HAP-1 (cell line): Measurements from ENCODE around the gene VWC2L.

Source experiments
- DNase-seq, 2 experiments: peaks; one replicate each; pipeline ENCODE4 v3.0.0-alpha.2; 2016 to 2020; ENCODE audit warnings: low spot score in 2 of 2
- H3K27me3 ChIP-seq: fragments of 250-450 bp; sonication (Bioruptor Pico); 2 replicates; pipeline ENCODE4 v1.5.1; 2020; ENCODE audit warnings: low read depth, mild to moderate bottlenecking, moderate library complexity
- H3K36me3 ChIP-seq: fragments of 250-450 bp; sonication (Bioruptor Pico); replicated peaks from 2 replicates; pipeline ENCODE4 v1.5.1; 2020; ENCODE audit warnings: mild to moderate bottlenecking
- H3K4me1 ChIP-seq: fragments of 250-450 bp; sonication (Bioruptor Pico); 2 replicates; pipeline ENCODE4 v1.5.1; 2020; ENCODE audit warnings: mild to moderate bottlenecking
- H3K4me3 ChIP-seq: fragments of 250-450 bp; sonication (Bioruptor Pico); 2 replicates; pipeline ENCODE4 v1.5.1; 2020; ENCODE audit warnings: mild to moderate bottlenecking, moderate library complexity
- H3K9me3 ChIP-seq: fragments of 250-450 bp; sonication (Bioruptor Pico); 2 replicates; pipeline ENCODE4 v1.5.1; 2020; ENCODE audit warnings: mild to moderate bottlenecking, moderate library complexity
- in situ Hi-C: fragments of 300-500 bp; cut with MboI; formaldehyde crosslinking; loops from 3 replicates; pipeline ENCODE4 v1.14.3; 2020; ENCODE audit warnings: low sequenced_read_pairs, inconsistent platforms, mixed read lengths

VWC2L gene

GRCh38 chr2:214484239-214484638 lies 73.4 kb downstream of the VWC2L start:
- in situ Hi-C loops: no loop called here
- H3K4me1 ChIP-seq: no peaks in the 10 kb centered on the region
- DNase-seq: no peak

GRCh38 chr2:214484701-214485100 lies 73.8 kb downstream of the VWC2L start:
- in situ Hi-C loops: no loop called here
- H3K27me3 ChIP-seq: no peaks in the 10 kb centered on the region
- DNase-seq: no peak

More at GRCh38 chr2:214484239-214484638, 73.4 kb downstream of the VWC2L start:
- Histone ChIP-seq H3K4me3 (no peak overlapping the region), H3K27me3 (no peaks in the 10 kb centered on the region), H3K36me3 (no peaks in the 10 kb centered on the region), H3K9me3 (no peaks in the 10 kb centered on the region)

DNA sequence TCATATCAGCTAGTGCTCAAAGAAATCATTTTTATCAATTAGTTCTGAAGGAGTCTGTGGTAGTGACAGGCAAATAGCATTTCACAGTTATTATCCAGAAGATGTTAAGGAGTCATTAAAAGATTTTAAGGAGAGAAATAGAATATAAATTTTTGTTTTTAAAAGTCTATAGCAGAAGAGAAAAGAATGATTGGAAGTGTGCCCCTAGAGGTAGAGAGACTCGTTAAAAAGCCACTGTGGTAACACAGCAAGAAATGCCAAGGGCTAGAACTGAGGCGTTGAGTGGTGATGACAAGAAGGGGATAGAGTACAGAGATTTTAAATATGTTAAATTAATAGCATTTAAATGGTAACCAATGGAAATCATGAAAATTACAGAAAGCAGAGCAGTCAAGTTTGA lies 78.3 kb downstream of the VWC2L start:
- DNase-seq: no peak
- Histone ChIP-seq H3K36me3 (no peaks in the 10 kb centered on the region), H3K27me3 (no peaks in the 10 kb centered on the region), H3K4me1 (no peaks in the 10 kb centered on the region), H3K4me3 (no peak overlapping the region), H3K9me3 (no peaks in the 10 kb centered on the region)
- in situ Hi-C loops: no loop called here

More at GRCh38 chr2:214484701-214485100, 73.8 kb downstream of the VWC2L start:
- H3K36me3 ChIP-seq: no peaks in the 10 kb centered on the region
- H3K4me3 ChIP-seq: no peak overlapping the region
- no peaks in the 10 kb centered on the region for H3K4me1 ChIP-seq
- H3K9me3 ChIP-seq: no peaks in the 10 kb centered on the region

- Histone ChIP-seq H3K9me3 (no peaks in the 10 kb centered on the region), H3K36me3 (no peaks in the 10 kb centered on the region), H3K4me1 (no peaks in the 10 kb centered on the region), H3K4me3 (no peak overlapping the region), H3K27me3 (no peaks in the 10 kb centered on the region)
- DNase-seq: no peak
- in situ Hi-C loops: no loop called here
Measured at GRCh38 chr2:214489702-214490101, 78.8 kb downstream of the VWC2L start.

GRCh38 chr2:214492152-214492551 lies 81.3 kb downstream of the VWC2L start:
- Histone ChIP-seq H3K4me3 (no peak overlapping the region), H3K27me3 (no peaks in the 10 kb centered on the region), H3K4me1 (no peaks in the 10 kb centered on the region), H3K9me3 (no peaks in the 10 kb centered on the region), H3K36me3 (no peaks in the 10 kb centered on the region)
- in situ Hi-C loops: no loop called here
- DNase-seq: no peak

DNA sequence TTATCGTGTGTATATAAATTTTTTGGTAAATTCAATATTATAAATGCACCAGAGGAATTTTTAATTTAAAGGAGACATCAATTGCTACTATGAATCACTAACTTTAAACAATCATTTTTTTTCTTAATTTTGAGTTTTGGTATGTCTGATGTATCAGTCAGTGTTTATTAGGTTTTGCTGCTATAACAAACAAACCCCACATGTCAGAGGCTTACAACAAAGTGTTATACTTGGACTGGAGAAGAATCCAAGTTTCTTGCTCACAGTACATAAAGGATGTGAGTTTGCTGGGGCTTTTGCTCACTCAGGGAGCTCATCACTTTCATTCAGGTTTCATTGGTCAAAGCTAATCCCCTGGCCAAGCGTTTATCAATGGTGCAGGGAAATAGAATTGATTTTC lies 81.8 kb downstream of the VWC2L start:
- H3K9me3 ChIP-seq: no peaks in the 10 kb centered on the region
- H3K4me3 ChIP-seq: no peak overlapping the region
- H3K36me3 ChIP-seq: no peaks in the 10 kb centered on the region
- no peaks in the 10 kb centered on the region for H3K27me3 ChIP-seq
- no peaks in the 10 kb centered on the region for H3K4me1 ChIP-seq
- in situ Hi-C loops: no loop called here
- no peak for DNase-seq

DNA sequence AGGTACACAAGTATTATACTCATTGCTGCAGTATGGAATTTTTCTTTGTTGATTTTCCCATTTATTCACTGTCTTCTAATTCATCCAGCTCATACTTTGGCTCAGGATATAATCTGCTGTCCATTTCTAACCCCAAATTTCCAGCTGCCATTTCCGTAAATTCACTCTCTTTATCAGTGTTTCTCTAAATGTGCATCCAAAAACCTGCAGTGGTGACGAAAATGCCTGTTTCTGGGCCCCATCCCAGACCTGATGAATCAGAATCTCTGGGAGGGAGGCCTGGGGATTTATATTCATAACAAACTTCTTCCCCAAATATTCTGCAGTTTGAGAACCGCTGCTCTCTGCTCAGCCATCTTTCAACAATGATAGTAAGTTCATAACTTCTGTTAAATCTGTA lies 86.6 kb downstream of the VWC2L start:
- in situ Hi-C loops: no loop called here
- H3K27me3 ChIP-seq: no peaks in the 10 kb centered on the region
- H3K4me1 ChIP-seq: no peaks in the 10 kb centered on the region
- no peak for DNase-seq
- H3K9me3 ChIP-seq: no peaks in the 10 kb centered on the region
- H3K4me3 ChIP-seq: no peak overlapping the region
- H3K36me3 ChIP-seq: no peaks in the 10 kb centered on the region

DNA sequence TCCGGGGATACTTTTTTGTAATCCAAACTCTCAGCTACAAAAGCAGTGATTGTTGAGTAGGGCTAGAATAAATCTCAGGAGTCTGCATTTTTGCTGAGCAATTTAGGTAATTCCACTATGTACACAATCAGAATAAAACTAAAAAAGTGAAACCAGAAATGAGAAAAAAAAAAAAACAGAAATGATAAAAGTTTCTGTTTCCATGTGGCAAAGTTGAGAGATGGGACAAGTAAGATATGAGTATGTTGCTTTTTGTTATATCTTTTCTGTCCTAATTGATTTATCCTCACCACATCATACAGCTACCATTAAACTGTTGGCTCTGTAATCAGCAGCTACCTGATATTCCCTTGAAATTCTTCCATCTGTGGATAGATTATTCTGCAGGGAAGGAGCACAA lies 92.7 kb downstream of the VWC2L start:
- DNase-seq: no peak

DNA sequence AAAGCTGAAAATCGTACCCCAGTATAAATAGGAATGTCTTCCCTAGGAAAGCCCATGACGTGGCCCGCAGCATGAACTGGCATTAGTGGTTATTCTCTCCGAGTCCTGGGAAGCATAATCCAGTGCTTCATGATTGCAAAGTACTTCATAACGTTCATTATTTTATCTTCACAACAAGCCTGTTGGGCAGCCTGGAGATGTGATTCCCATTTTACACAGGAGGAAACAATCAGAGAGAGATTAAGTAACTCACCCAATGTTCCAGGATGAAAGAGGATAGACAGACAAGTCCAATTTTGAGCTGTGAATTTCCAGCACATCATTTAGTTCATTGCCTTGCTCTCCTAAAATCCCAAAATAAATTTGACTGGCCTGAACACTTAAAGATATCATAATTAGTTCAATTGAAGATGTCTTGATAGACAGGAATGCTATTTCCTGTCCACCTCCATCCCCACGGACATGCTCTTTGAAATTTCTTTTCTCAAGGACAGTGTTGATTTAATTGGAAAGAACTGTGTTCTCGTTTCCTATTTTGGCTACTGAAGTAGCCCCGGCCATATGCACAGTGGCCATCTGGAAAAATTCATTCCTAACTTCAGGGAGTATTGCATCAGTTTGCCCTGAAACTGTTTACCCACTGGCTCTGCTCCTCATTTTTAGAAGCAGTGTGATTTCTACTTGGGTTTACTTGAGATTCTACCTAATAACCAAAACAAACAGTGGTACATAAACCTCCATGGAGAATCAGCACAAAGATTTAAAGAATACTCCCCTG lies 93.9 kb downstream of the VWC2L start:
- H3K4me3 ChIP-seq: no peak overlapping the region
- no peak for DNase-seq

More for the DNA sequence above, 92.7 kb downstream of the VWC2L start:
- in situ Hi-C loops: no loop called here
- Histone ChIP-seq H3K36me3 (no peaks in the 10 kb centered on the region), H3K4me1 (no peaks in the 10 kb centered on the region), H3K4me3 (no peak overlapping the region), H3K9me3 (no peaks in the 10 kb centered on the region), H3K27me3 (no peaks in the 10 kb centered on the region)

DNA sequence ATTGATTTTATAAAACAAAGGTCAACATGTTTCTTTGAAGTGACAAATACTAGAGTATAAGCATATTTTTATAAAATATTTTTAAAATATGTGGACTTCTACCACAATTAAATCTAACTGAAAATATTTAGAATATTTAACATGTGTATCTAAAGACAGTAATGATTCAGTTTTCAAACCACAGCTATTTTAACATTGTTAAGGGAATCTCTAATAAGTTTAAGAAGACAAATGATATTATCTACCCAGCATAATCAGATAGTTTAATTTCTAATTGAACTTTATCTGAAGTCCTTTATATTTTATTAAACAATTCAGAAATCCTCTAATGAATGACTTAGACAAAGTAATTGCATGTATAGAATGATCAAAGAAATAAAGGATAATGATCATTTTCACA lies 96.2 kb downstream of the VWC2L start:
- DNase-seq: no peak
- in situ Hi-C loops: no loop called here
- H3K4me1 ChIP-seq: no peaks in the 10 kb centered on the region
- H3K36me3 ChIP-seq: no peaks in the 10 kb centered on the region
- H3K27me3 ChIP-seq: peaks cover 2% of the 10 kb centered on the region; the same call in 1 of the 2 replicates
- no peak overlapping the region for H3K4me3 ChIP-seq
- H3K9me3 ChIP-seq: no peaks in the 10 kb centered on the region

More for the DNA sequence above, 93.9 kb downstream of the VWC2L start:
- no peaks in the 10 kb centered on the region for H3K27me3 ChIP-seq
- in situ Hi-C loops: no loop called here
- H3K4me1 ChIP-seq: no peaks in the 10 kb centered on the region
- H3K9me3 ChIP-seq: no peaks in the 10 kb centered on the region
- H3K36me3 ChIP-seq: no peaks in the 10 kb centered on the region

DNA sequence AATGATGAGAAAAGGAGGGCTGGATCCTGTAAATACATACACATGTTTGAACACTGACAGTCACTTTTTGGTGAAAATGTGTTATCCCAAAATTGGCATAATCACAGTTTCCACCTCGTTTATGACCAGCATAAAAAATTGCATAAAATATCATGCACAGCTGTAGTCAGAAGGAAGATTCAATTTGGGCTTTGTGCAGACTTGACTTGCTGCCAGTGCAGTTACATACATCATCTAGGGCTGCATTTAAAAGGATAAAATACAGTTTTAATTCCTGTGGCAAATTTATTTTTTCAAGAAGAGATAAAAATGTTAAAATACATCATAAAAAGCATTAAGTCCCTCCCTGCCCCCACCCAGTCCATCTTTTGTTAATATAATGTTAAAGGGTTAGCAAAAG lies 103.8 kb downstream of the VWC2L start:
- Histone ChIP-seq H3K9me3 (no peaks in the 10 kb centered on the region), H3K27me3 (peaks cover 2% of the 10 kb centered on the region; the same call in 1 of the 2 replicates), H3K4me1 (no peaks in the 10 kb centered on the region), H3K4me3 (no peak overlapping the region), H3K36me3 (no peaks in the 10 kb centered on the region)
- DNase-seq: no peak
- in situ Hi-C loops: no loop called here

- DNase-seq: no peak
- H3K4me3 ChIP-seq: no peak overlapping the region
- in situ Hi-C loops: no loop called here
Measured at GRCh38 chr2:214515111-214515510, 104.3 kb downstream of the VWC2L start.

GRCh38 chr2:214519258-214519818 lies 108.5 kb downstream of the VWC2L start:
- Histone ChIP-seq H3K36me3 (no peaks in the 10 kb centered on the region), H3K4me1 (no peaks in the 10 kb centered on the region), H3K9me3 (no peaks in the 10 kb centered on the region), H3K27me3 (no peaks in the 10 kb centered on the region), H3K4me3 (no peak overlapping the region)
- no peak for DNase-seq
- in situ Hi-C loops: no loop called here

More at GRCh38 chr2:214515111-214515510, 104.3 kb downstream of the VWC2L start:
- no peaks in the 10 kb centered on the region for H3K9me3 ChIP-seq
- H3K4me1 ChIP-seq: no peaks in the 10 kb centered on the region
- peaks cover under 1% of the 10 kb centered on the region; the same call in 1 of the 2 replicates for H3K27me3 ChIP-seq
- H3K36me3 ChIP-seq: no peaks in the 10 kb centered on the region

GRCh38 chr2:214529021-214529420 lies 118.2 kb downstream of the VWC2L start:
- Histone ChIP-seq H3K4me1 (no peaks in the 10 kb centered on the region), H3K36me3 (no peaks in the 10 kb centered on the region)
- in situ Hi-C loops: no loop called here

More at GRCh38 chr2:214529021-214529420, 118.2 kb downstream of the VWC2L start:
- H3K4me3 ChIP-seq: no peak overlapping the region
- no peaks in the 10 kb centered on the region for H3K9me3 ChIP-seq
- H3K27me3 ChIP-seq: no peaks in the 10 kb centered on the region
- DNase-seq: no peak
